Sigmoid colon (tissue), 4 donors: ENCODE measurements around the gene ZNF467.

ENCODE experiments used
- EP300 ChIP-seq, 4 donors: sonication (generic); formaldehyde crosslinking; IDR thresholded peaks; one replicate each; pipeline ENCODE4 v1.6.1; 2017; ENCODE audit warnings: antibody characterized with exemption in 4 of 4
- POLR2A ChIP-seq, 2 donors: fragments of 450-650 bp; IDR thresholded peaks; one replicate each; pipeline ENCODE4 v1.6.1; 2016; ENCODE audit warnings: antibody characterized with exemption in 2 of 2, mild to moderate bottlenecking in 2 of 2, moderate library complexity in 2 of 2
- TF ChIP-seq, protein P1 (sequence below), 4 experiments: fragments of 450-650 bp in 3 of 4; fragments of 200-600 bp in 1 of 4; IDR thresholded peaks; one replicate each; pipeline ENCODE4 v1.5.1; 2016 to 2019; ENCODE audit warnings: antibody characterized with exemption in 4 of 4, mild to moderate bottlenecking in 3 of 4, moderate library complexity in 2 of 4

DNA sequence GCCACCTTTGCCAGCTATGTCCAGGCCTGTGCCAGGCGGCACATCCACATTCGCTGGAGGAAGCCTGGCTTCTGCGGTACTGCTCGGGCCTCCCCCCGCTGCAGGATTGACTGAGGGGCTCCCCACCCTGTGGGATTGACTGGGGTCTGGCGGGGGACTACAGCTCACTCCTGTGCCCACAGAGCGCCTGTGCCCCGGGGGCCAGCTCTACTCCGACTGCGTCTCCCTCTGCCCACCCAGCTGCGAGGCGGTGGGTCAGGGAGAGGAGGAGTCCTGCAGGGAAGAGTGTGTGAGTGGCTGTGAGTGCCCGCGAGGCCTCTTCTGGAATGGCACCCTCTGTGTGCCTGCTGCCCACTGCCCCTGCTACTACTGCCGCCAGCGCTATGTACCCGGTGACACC, 6.7 kb upstream of the ZNF467 start:
- TF ChIP-seq, protein P1, sequence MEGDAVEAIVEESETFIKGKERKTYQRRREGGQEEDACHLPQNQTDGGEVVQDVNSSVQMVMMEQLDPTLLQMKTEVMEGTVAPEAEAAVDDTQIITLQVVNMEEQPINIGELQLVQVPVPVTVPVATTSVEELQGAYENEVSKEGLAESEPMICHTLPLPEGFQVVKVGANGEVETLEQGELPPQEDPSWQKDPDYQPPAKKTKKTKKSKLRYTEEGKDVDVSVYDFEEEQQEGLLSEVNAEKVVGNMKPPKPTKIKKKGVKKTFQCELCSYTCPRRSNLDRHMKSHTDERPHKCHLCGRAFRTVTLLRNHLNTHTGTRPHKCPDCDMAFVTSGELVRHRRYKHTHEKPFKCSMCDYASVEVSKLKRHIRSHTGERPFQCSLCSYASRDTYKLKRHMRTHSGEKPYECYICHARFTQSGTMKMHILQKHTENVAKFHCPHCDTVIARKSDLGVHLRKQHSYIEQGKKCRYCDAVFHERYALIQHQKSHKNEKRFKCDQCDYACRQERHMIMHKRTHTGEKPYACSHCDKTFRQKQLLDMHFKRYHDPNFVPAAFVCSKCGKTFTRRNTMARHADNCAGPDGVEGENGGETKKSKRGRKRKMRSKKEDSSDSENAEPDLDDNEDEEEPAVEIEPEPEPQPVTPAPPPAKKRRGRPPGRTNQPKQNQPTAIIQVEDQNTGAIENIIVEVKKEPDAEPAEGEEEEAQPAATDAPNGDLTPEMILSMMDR (IDR thresholded peaks at IDR 0.05) = no peak
- TF ChIP-seq EP300 (IDR thresholded peaks at IDR 0.05) = no peak
- no peak for TF ChIP-seq POLR2A (IDR thresholded peaks at IDR 0.05)
